Measurements from ENCODE around the gene CDC7.

DNA sequence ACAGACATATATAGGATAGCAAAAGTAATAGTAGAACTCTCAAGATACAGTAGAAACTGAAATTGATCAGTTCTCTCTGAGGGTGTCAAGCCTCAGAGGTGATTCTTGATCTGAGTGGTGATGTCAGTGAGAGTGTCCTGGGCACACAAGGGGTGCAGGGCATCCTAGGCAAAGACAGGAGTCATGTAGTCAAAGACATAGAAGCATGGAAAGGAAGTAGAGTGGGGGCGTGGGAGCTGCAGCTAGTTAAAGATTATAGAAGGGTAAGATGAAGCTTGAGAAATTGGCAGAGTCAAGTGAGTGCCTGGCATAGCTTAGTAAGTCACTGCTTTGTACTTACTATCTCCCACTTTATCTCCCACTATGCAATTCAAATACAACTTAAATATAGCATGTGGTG, 22.8 kb downstream of the CDC7 start:
- TF ChIP-seq ZNF589 (CRISPR knock-in tag; IDR thresholded peaks at IDR 0.05; ENCODE audit: low read depth) (no peak), ZNF175 (CRISPR knock-in tag; IDR thresholded peaks at IDR 0.05; ENCODE audit: low read depth) (no peak), MBD2 (IDR thresholded peaks at IDR 0.05; ENCODE audit: borderline replicate concordance, low read depth) (no peak), ARHGAP35 (IDR thresholded peaks at IDR 0.05; ENCODE audit: partially characterized antibody) (no peak), RB1 (IDR thresholded peaks at IDR 0.05; ENCODE audit: low read depth) (no peak), YY1 (IDR thresholded peaks at IDR 0.05; ENCODE audit: borderline replicate concordance in 1 of 3, control insufficient read depth in 1 of 3, extremely low read depth in 1 of 3, insufficient read depth in 3 of 3, insufficient read length in 1 of 3, insufficient replicate concordance in 2 of 3, low read depth in 1 of 3, low read length in 2 of 3) (no peak)
- TF ChIP-seq, protein P1, sequence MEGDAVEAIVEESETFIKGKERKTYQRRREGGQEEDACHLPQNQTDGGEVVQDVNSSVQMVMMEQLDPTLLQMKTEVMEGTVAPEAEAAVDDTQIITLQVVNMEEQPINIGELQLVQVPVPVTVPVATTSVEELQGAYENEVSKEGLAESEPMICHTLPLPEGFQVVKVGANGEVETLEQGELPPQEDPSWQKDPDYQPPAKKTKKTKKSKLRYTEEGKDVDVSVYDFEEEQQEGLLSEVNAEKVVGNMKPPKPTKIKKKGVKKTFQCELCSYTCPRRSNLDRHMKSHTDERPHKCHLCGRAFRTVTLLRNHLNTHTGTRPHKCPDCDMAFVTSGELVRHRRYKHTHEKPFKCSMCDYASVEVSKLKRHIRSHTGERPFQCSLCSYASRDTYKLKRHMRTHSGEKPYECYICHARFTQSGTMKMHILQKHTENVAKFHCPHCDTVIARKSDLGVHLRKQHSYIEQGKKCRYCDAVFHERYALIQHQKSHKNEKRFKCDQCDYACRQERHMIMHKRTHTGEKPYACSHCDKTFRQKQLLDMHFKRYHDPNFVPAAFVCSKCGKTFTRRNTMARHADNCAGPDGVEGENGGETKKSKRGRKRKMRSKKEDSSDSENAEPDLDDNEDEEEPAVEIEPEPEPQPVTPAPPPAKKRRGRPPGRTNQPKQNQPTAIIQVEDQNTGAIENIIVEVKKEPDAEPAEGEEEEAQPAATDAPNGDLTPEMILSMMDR (IDR thresholded peaks at IDR 0.05 in 2 of 3, conservative IDR thresholded peaks at IDR 0.05 in 1 of 3; ENCODE audit: insufficient read depth in 2 of 3, low read depth in 1 of 3, low read length in 3 of 3), result no peak
- TF ChIP-seq, protein P2, sequence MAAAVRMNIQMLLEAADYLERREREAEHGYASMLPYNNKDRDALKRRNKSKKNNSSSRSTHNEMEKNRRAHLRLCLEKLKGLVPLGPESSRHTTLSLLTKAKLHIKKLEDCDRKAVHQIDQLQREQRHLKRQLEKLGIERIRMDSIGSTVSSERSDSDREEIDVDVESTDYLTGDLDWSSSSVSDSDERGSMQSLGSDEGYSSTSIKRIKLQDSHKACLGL (CRISPR knock-in tag; IDR thresholded peaks at IDR 0.05; ENCODE audit: borderline replicate concordance, poor library complexity, severe bottlenecking), result no peak
- TF ChIP-seq, protein P3, sequence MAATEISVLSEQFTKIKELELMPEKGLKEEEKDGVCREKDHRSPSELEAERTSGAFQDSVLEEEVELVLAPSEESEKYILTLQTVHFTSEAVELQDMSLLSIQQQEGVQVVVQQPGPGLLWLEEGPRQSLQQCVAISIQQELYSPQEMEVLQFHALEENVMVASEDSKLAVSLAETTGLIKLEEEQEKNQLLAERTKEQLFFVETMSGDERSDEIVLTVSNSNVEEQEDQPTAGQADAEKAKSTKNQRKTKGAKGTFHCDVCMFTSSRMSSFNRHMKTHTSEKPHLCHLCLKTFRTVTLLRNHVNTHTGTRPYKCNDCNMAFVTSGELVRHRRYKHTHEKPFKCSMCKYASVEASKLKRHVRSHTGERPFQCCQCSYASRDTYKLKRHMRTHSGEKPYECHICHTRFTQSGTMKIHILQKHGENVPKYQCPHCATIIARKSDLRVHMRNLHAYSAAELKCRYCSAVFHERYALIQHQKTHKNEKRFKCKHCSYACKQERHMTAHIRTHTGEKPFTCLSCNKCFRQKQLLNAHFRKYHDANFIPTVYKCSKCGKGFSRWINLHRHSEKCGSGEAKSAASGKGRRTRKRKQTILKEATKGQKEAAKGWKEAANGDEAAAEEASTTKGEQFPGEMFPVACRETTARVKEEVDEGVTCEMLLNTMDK (IDR thresholded peaks at IDR 0.05; ENCODE audit: borderline replicate concordance, insufficient read depth, low read depth, low read length, poor library complexity, severe bottlenecking), result no peak
